ENCODE results near the gene LARP1.
A peak's percentile ranks its signal among the peaks of the same experiment; 100 is the strongest.
"Not testable (repeated sequence)": the region's sequence is repeated elsewhere in the genome, so short reads cannot be mapped to it uniquely, and the experiment has no call there.

Gene LARP1

GRCh38 chr5:154734370-154735248 is 20.6 kb upstream of the LARP1 start:
- DNase-seq (ENCODE audit: low spot score), result no peak

- DNase-seq (ENCODE audit: low spot score), result not testable (repeated sequence)
These were observed 19.8 kb upstream of the LARP1 start for GRCh38 chr5:154735362-154735761.

GRCh38 chr5:154736372-154736771 is 18.8 kb upstream of the LARP1 start:
- DNase-seq (ENCODE audit: low spot score), result not testable (repeated sequence)

- no peak for DNase-seq (ENCODE audit: low spot score)
These were observed 17.4 kb upstream of the LARP1 start for GRCh38 chr5:154737667-154738320.

GRCh38 chr5:154740483-154740882 is 14.7 kb upstream of the LARP1 start:
- no peak for DNase-seq (ENCODE audit: low spot score)

GRCh38 chr5:154740957-154741356 is 14.2 kb upstream of the LARP1 start:
- DNase-seq (ENCODE audit: low spot score), result no peak

GRCh38 chr5:154741415-154741814 is 13.8 kb upstream of the LARP1 start:
- no peak for DNase-seq (ENCODE audit: low spot score)

- no peak for DNase-seq (ENCODE audit: low spot score)
These were observed 11.4 kb upstream of the LARP1 start for GRCh38 chr5:154743812-154744211.

- DNase-seq (ENCODE audit: low spot score), result no peak
These were observed 9.8 kb upstream of the LARP1 start for GRCh38 chr5:154745349-154745748.

GRCh38 chr5:154749491-154749890 is 5.7 kb upstream of the LARP1 start:
- no peak for DNase-seq (ENCODE audit: low spot score)

GRCh38 chr5:154750641-154751040 is 4.5 kb upstream of the LARP1 start:
- DNase-seq (ENCODE audit: low spot score), result not testable (repeated sequence)

GRCh38 chr5:154751854-154752253 is 3.3 kb upstream of the LARP1 start:
- no peak for DNase-seq (ENCODE audit: low spot score)

GRCh38 chr5:154753792-154754191 is 1.4 kb upstream of the LARP1 start:
- no peak for DNase-seq (ENCODE audit: low spot score)

GRCh38 chr5:154754460-154755360 is 467 bp upstream of the LARP1 start:
- peak; percentile 99 for DNase-seq (ENCODE audit: low spot score)

GRCh38 chr5:154756009-154756867 is 1.1 kb downstream of the LARP1 start:
- DNase-seq (ENCODE audit: low spot score), result peak; percentile 15

- DNase-seq (ENCODE audit: low spot score), result peak; percentile 36
These were observed 2.0 kb downstream of the LARP1 start for GRCh38 chr5:154756868-154757813.

GRCh38 chr5:154757814-154758406 is 2.7 kb downstream of the LARP1 start:
- peak; percentile 39 for DNase-seq (ENCODE audit: low spot score)

GRCh38 chr5:154758493-154758892 is 3.3 kb downstream of the LARP1 start:
- DNase-seq (ENCODE audit: low spot score), result no peak

GRCh38 chr5:154758977-154759376 is 3.8 kb downstream of the LARP1 start:
- DNase-seq (ENCODE audit: low spot score), result no peak

GRCh38 chr5:154759868-154760267 is 4.7 kb downstream of the LARP1 start:
- DNase-seq (ENCODE audit: low spot score), result not testable (repeated sequence)

Measured in CD4-positive, alpha-beta T cell treated with Interleukin-6 at 100 ng/mL for 8 hours (primary cell).